ENCODE data around the gene EBI3. TPM values are rescaled to one million over a fixed set of nuclear protein-coding genes. Genes with fewer than 3 reads are reported as not detected.

EBI3 gene
- total and polyA plus RNA-seq, 10 donors: 15.0 to 60.6 (median 34.2) TPM

DNA sequence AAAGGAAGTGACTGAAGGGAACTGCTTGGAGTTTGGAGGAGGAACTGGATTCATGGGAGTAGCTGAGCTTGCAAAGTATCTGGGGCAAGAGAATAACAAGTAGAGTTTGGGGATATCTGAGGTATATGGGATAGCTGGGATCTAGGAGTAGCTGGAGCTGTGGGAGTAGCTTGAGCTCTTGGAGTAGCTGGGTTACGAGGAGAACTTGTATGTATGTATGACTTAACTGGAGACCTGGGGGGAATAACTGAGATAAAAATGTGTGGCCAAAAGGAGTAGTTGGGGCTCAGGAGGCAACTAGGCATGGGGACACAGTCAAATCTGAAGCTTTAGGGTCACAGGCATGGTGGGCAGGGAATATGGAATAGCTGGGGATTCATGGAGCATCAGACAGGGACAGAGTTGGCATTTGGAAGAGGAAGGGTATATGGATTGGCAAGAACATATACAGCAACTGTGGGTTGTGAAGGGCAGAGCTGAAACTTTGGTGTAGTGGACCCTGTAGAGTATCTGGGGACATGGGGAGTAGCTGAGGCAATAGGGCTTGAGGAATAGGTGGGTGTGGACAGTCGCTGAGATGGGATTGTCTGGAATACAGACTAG, 28.3 kb upstream of the EBI3 start:
- intact Hi-C loops (cut with DNase I; ENCODE audit: low total_unique reads): no loop called here
- H3K27me3 ChIP-seq (replicated peaks in 1 of 7): peaks cover 0 to 47% (median 26%) of the 10 kb centered on the region in 7 donors
- H3K4me1 ChIP-seq: peaks cover 0 to 19% (median 12%) of the 10 kb centered on the region in 6 donors
- no peak for DNase-seq
- WGBS, 5 donors: 44 to 92% (median 73%) methylated on average over 2 of the region's 2 CpGs
- H3K9me3 ChIP-seq: no peaks in the 10 kb centered on the region
- no peak overlapping the region for H3K4me3 ChIP-seq
- TF ChIP-seq, protein P1, sequence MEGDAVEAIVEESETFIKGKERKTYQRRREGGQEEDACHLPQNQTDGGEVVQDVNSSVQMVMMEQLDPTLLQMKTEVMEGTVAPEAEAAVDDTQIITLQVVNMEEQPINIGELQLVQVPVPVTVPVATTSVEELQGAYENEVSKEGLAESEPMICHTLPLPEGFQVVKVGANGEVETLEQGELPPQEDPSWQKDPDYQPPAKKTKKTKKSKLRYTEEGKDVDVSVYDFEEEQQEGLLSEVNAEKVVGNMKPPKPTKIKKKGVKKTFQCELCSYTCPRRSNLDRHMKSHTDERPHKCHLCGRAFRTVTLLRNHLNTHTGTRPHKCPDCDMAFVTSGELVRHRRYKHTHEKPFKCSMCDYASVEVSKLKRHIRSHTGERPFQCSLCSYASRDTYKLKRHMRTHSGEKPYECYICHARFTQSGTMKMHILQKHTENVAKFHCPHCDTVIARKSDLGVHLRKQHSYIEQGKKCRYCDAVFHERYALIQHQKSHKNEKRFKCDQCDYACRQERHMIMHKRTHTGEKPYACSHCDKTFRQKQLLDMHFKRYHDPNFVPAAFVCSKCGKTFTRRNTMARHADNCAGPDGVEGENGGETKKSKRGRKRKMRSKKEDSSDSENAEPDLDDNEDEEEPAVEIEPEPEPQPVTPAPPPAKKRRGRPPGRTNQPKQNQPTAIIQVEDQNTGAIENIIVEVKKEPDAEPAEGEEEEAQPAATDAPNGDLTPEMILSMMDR (IDR thresholded peaks at IDR 0.05 in 8 of 11, conservative IDR thresholded peaks at IDR 0.05 in 3 of 11): no peak
- no peak for TF ChIP-seq POLR2A (IDR thresholded peaks at IDR 0.05)
- TF ChIP-seq POLR2AphosphoS5 (IDR thresholded peaks at IDR 0.05): no peak
- H3K27ac ChIP-seq: no peak overlapping the region
- no peaks in the 10 kb centered on the region for H3K36me3 ChIP-seq

DNA sequence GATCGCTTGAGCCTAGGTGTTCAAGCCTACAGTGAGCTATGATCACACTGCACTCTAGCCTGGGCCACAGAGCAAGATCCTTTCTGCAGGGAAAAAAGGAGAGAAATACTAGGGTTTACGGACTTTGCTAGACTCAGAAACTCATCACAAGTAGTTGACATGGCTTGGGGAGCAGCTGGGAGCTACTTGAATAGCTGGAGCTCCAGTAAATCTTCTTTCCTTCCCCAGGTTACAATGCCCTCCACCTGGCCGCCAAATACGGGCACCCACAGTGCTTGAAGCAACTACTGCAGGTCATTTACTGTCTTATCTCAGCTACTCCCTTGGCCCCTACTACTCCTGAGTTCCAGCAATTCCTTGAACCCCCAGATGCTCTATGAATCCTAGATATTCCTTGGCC, 27.5 kb upstream of the EBI3 start:
- Histone ChIP-seq H3K9me3 (no peaks in the 10 kb centered on the region), H3K27me3 (replicated peaks in 1 of 7) (peaks cover 0 to 40% (median 18%) of the 10 kb centered on the region in 7 donors), H3K4me3 (no peak overlapping the region), H3K36me3 (no peaks in the 10 kb centered on the region), H3K27ac (no peak overlapping the region), H3K4me1 (peaks cover 0 to 19% (median 12%) of the 10 kb centered on the region in 6 donors)
- WGBS, 5 donors: 79 to 89% (median 84%) methylated on average over 4 of the region's 4 CpGs
- TF ChIP-seq POLR2AphosphoS5 (IDR thresholded peaks at IDR 0.05) (no peak), POLR2A (IDR thresholded peaks at IDR 0.05) (no peak)
- TF ChIP-seq, protein P1 (IDR thresholded peaks at IDR 0.05 in 8 of 11, conservative IDR thresholded peaks at IDR 0.05 in 3 of 11): no peak
- intact Hi-C loops (cut with DNase I; ENCODE audit: low total_unique reads): no loop called here
- DNase-seq: no peak

DNA sequence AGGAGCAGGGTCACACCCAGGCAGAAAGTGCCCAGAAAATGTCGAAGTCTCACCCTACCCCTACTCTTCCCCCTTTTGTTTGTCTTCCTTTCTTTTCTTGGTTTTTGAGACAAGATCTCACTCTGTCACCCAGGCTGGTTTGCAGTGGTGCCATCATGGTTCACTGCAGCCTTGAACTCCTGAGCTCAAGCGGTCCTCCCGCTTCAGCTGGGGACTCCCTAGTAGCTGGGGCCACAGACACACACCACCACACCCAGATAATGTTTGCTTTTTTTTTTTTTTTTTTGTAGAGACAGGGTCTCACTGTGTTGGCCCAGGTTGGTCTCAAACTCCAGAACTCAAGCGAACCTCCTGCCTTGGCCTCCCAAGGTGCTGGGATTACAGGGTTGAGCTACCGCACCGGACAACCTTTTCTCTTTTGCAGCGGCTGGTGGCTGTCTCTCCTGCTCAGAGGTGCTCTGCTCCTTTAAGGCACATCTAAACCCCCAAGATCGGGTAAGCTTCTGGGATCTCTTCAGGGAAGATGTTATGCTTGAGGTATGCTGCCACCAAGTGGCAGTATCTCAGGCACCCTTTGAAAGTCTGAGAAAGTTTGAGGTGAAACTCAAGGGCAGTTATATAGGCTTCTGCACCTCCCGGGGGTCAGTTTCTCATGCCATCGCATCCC, 22.4 kb upstream of the EBI3 start:
- H3K4me3 ChIP-seq: no peak overlapping the region
- H3K9me3 ChIP-seq: no peaks in the 10 kb centered on the region
- no peak for DNase-seq
- H3K36me3 ChIP-seq: no peaks in the 10 kb centered on the region
- WGBS, 5 donors: 77 to 85% (median 81%) methylated on average over 10 of the region's 10 CpGs
- peaks cover 0 to 39% (median 0%) of the 10 kb centered on the region in 7 donors for H3K27me3 ChIP-seq (replicated peaks in 1 of 7)
- intact Hi-C loops (cut with DNase I; ENCODE audit: low total_unique reads): no loop called here
- TF ChIP-seq POLR2AphosphoS5 (IDR thresholded peaks at IDR 0.05) (no peak), POLR2A (IDR thresholded peaks at IDR 0.05) (no peak)
- TF ChIP-seq, protein P1 (IDR thresholded peaks at IDR 0.05 in 8 of 11, conservative IDR thresholded peaks at IDR 0.05 in 3 of 11): no peak
- H3K27ac ChIP-seq: no peak overlapping the region
- H3K4me1 ChIP-seq: peaks cover 0 to 9% (median 7%) of the 10 kb centered on the region in 6 donors

DNA sequence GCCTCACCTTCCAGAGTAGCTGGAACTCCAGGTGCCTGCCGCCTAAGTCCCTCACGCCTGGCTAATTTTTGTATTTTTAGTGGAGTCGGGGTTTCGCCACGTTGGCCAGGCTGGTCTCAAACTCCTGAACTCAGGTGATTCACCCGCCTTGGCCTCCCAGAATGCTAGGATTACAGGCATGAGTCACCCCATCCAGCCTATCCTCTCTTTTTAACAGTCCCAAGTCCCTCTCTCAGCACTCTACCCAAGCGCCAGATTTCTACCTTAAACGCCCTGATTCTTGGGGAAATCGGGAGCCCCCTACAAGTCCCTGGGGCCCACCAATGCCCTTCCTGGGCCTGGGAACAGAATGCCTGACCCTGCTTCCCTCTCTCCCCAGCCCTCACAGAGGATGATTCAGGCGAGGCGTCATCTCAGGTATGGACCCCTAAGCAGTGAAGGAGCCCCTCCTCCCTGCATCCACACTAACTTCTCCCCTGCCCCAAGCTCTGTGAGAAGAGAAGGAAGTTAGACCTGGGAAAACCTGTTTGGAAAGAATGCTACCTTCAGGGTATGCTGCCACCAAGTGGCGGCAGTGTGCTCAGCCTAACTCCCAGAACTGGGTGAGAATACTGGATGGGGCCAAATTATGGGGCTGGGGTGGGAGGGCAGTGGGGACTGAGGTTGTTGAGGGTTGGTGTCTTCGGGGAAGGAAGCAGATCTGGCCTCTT, 20.8 kb upstream of the EBI3 start:
- TF ChIP-seq, protein P1 (IDR thresholded peaks at IDR 0.05 in 8 of 11, conservative IDR thresholded peaks at IDR 0.05 in 3 of 11): no peak
- no peak for TF ChIP-seq POLR2A (IDR thresholded peaks at IDR 0.05)
- TF ChIP-seq POLR2AphosphoS5 (IDR thresholded peaks at IDR 0.05): no peak
- H3K27ac ChIP-seq: no peak overlapping the region
- 74 to 87% (median 75%) methylated on average over 11 to 13 of the region's 13 CpGs for WGBS, 5 donors
- H3K36me3 ChIP-seq: no peaks in the 10 kb centered on the region
- H3K4me1 ChIP-seq: peaks cover 0 to 9% (median 7%) of the 10 kb centered on the region in 6 donors
- intact Hi-C loops (cut with DNase I; ENCODE audit: low total_unique reads): no loop called here
- no peak for DNase-seq
- H3K4me3 ChIP-seq: no peak overlapping the region
- no peaks in the 10 kb centered on the region for H3K9me3 ChIP-seq
- peaks cover 0 to 41% (median 0%) of the 10 kb centered on the region in 7 donors for H3K27me3 ChIP-seq (replicated peaks in 1 of 7)

Measured in spleen (tissue), 11 donors.